ENCODE data around the gene PMEPA1.

The PMEPA1 gene

GRCh38 chr20:57609842-57610167, 100.0 kb downstream of the PMEPA1 start:
- DNase-seq (ENCODE audit: low read depth in 3 of 3) = no peak

- DNase-seq (ENCODE audit: low read depth in 3 of 3) = no peak
These were observed 100.6 kb downstream of the PMEPA1 start for GRCh38 chr20:57609086-57609841.

GRCh38 chr20:57608516-57608915, 101.3 kb downstream of the PMEPA1 start:
- no peak for DNase-seq (ENCODE audit: low read depth in 3 of 3)

GRCh38 chr20:57605878-57606277, 103.9 kb downstream of the PMEPA1 start:
- DNase-seq (ENCODE audit: low read depth in 3 of 3) = no peak

GRCh38 chr20:57605045-57605444, 104.8 kb downstream of the PMEPA1 start:
- no peak for DNase-seq (ENCODE audit: low read depth in 3 of 3)

- DNase-seq (ENCODE audit: low read depth in 3 of 3) = no peak
These were observed 106.7 kb downstream of the PMEPA1 start for GRCh38 chr20:57603120-57603519.

GRCh38 chr20:57601737-57602136, 108.1 kb downstream of the PMEPA1 start:
- no peak for DNase-seq (ENCODE audit: low read depth in 3 of 3)

GRCh38 chr20:57601211-57601570, 108.6 kb downstream of the PMEPA1 start:
- no peak for DNase-seq (ENCODE audit: low read depth in 3 of 3)

GRCh38 chr20:57600320-57601210, 109.2 kb downstream of the PMEPA1 start:
- DNase-seq (ENCODE audit: low read depth in 3 of 3) = no peak

- no peak for DNase-seq (ENCODE audit: low read depth in 3 of 3)
These were observed 111.3 kb downstream of the PMEPA1 start for GRCh38 chr20:57598491-57598890.
